ENCODE data around the gene KNL1.
"Not testable (repeated sequence)": the region's sequence is repeated elsewhere in the genome, so short reads cannot be mapped to it uniquely, and the experiment has no call there.

Gene KNL1

GRCh38 chr15:40563426-40563825 lies 30.6 kb upstream of the KNL1 start:
- H3K9me3 ChIP-seq (ENCODE audit: control insufficient read depth in 1 of 2, low read length in 2 of 2): no peaks in the 10 kb centered on the region
- H3K27me3 ChIP-seq (ENCODE audit: control insufficient read depth in 1 of 2, insufficient read depth in 2 of 2, low read length in 2 of 2): no peaks in the 10 kb centered on the region
- peak overlapping the region in 1 of 2 donors; percentile 17 for H3K4me3 ChIP-seq (ENCODE audit: low read depth in 1 of 2, low read length in 2 of 2)
- H3K36me3 ChIP-seq (ENCODE audit: control insufficient read depth in 1 of 2, insufficient read depth in 2 of 2, low read length in 2 of 2): peaks cover 0 to 6% of the 10 kb centered on the region in 2 donors
- H3K9ac ChIP-seq (ENCODE audit: low read depth in 1 of 2, low read length in 2 of 2): no peak overlapping the region
- H3K27ac ChIP-seq (ENCODE audit: low read depth, low read length): no peak overlapping the region
- peaks cover 4 to 18% of the 10 kb centered on the region in 2 donors for H3K4me1 ChIP-seq (ENCODE audit: control insufficient read depth in 1 of 2, insufficient read depth in 2 of 2, low read length in 2 of 2)

DNA sequence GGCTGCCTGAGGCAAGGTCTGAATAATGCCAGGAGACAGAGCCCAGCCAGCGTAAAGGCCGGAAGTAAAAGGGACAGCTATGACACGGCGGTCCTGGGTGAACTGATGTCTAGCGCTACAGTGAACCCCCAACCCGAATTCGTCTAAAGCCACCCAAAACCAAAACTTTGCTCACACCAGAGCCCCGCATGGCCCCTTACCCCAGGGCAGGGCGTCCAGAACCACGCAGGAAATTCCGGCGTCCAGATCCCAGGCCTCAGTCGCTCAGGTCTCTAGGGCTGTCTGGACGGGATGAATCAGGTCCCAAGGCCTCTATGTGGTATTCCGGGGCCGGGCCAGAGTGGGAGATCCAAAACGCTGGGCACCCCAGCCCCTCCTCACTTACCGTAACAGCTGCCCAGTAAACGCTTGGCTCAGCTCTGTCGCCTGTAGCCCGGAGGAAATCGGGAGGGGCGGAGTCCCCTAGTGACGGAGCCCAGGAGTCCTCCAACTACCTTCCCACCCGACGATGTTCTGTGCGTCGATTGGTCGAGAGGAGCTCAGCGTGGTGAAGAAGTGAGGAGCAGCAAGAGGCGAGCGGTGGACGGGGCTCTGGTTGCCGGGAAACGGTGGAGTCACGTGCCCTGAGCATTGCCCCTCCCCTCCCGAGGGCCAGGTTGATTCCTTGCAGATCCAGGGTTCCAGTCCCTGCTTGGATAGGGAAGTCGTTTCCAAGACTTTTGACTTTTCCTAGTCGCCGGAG lies 29.3 kb upstream of the KNL1 start, which contains the start of gene CCDC32:
Gene CCDC32, minus strand, starts transcription at position 452 of the 742 bp plus-strand sequence. CDS start 2,027 bp downstream, outside the sequence.
- peaks cover 0 to 6% of the 10 kb centered on the region in 2 donors for H3K36me3 ChIP-seq (ENCODE audit: control insufficient read depth in 1 of 2, insufficient read depth in 2 of 2, low read length in 2 of 2)
- peak within 1 kb of the TSS; percentile 80 for H3K27ac ChIP-seq (ENCODE audit: low read depth, low read length)
- no peaks in the 10 kb centered on the region for H3K9me3 ChIP-seq (ENCODE audit: control insufficient read depth in 1 of 2, low read length in 2 of 2)
- H3K4me1 ChIP-seq (ENCODE audit: control insufficient read depth in 1 of 2, insufficient read depth in 2 of 2, low read length in 2 of 2): peaks cover 4 to 24% of the 10 kb centered on the region in 2 donors
- H3K4me3 ChIP-seq (ENCODE audit: low read depth in 1 of 2, low read length in 2 of 2): peak within 1 kb of the TSS; percentile 89 to 92
- H3K27me3 ChIP-seq (ENCODE audit: control insufficient read depth in 1 of 2, insufficient read depth in 2 of 2, low read length in 2 of 2): no peaks in the 10 kb centered on the region
- H3K9ac ChIP-seq (ENCODE audit: low read depth in 1 of 2, low read length in 2 of 2): peak within 1 kb of the TSS; percentile 90 to 97

DNA sequence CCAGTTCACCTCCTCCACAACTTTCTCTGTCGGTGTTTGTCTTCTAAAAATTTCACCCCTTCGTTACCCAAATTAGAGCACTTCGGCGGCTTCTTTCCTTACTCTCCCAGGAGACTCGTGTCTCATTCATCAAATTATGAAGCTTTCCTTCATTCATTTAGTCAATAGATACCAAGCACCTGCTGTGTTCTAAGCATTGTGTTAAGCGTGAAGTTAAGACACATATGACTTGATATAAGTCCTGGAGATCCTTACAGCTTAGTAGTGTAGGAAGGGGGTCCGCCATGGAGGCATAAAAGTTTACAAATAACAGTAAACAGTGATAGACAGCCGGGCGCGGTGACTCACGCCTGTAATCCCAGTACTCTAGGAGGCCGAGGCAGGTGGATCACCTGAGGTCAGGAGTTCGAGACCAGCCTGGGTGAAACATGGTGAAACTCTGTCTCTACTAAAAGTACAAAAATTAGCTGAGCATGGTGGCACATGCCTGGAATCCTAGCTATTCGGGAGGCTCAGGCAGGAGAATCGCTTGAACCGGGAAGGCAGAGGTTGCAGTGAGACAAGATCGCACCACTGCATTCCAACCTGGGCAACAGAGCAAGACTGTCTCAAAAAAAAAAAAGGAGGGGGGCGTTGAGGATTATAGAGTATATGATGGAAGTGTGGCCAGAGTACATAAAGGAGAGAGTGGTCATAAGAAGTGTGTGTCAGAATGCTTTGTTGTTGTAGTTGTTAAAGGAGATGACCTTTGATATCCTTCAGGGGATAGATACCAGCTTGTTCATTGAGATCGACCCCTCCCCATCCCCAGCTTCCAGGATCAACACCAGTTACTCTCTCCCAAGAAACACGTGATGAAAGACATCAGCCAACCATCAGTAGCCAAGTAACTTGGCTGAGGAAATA lies 28.5 kb upstream of the KNL1 start:
- peak overlapping the region; percentile 89 to 92 for H3K4me3 ChIP-seq (ENCODE audit: low read depth in 1 of 2, low read length in 2 of 2)
- H3K27ac ChIP-seq (ENCODE audit: low read depth, low read length): peak overlapping the region; percentile 46
- peaks cover 0 to 6% of the 10 kb centered on the region in 2 donors for H3K36me3 ChIP-seq (ENCODE audit: control insufficient read depth in 1 of 2, insufficient read depth in 2 of 2, low read length in 2 of 2)
- no peaks in the 10 kb centered on the region for H3K9me3 ChIP-seq (ENCODE audit: control insufficient read depth in 1 of 2, low read length in 2 of 2)
- no peaks in the 10 kb centered on the region for H3K27me3 ChIP-seq (ENCODE audit: control insufficient read depth in 1 of 2, insufficient read depth in 2 of 2, low read length in 2 of 2)
- H3K4me1 ChIP-seq (ENCODE audit: control insufficient read depth in 1 of 2, insufficient read depth in 2 of 2, low read length in 2 of 2): peaks cover 12 to 31% of the 10 kb centered on the region in 2 donors
- H3K9ac ChIP-seq (ENCODE audit: low read depth in 1 of 2, low read length in 2 of 2): peak overlapping the region; percentile 49 to 97

DNA sequence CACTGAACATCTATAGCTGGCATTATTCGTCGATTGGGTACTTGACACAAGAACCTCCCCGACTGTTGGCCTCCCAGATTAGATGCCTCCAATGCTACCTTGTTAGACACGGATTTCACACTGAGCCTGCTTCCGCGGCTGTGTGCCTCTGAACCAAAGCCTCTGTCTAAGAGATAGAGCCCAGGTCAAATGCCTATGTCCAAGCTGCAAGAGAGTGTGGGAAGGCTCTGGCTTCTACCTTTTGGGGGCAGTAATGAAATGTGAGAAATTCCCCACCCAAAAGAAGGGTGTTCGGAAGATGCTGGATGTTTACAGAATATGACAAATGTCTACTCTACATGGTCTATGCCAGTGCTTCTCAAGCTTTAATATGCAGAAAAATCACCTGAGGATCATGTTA lies 26.9 kb upstream of the KNL1 start:
- no peaks in the 10 kb centered on the region for H3K9me3 ChIP-seq (ENCODE audit: control insufficient read depth in 1 of 2, low read length in 2 of 2)
- H3K27me3 ChIP-seq (ENCODE audit: control insufficient read depth in 1 of 2, insufficient read depth in 2 of 2, low read length in 2 of 2): no peaks in the 10 kb centered on the region
- peaks cover 14 to 32% of the 10 kb centered on the region in 2 donors for H3K4me1 ChIP-seq (ENCODE audit: control insufficient read depth in 1 of 2, insufficient read depth in 2 of 2, low read length in 2 of 2)
- H3K36me3 ChIP-seq (ENCODE audit: control insufficient read depth in 1 of 2, insufficient read depth in 2 of 2, low read length in 2 of 2): peaks cover 0 to 13% of the 10 kb centered on the region in 2 donors
- H3K27ac ChIP-seq (ENCODE audit: low read depth, low read length): no peak overlapping the region
- no peak overlapping the region for H3K9ac ChIP-seq (ENCODE audit: low read depth in 1 of 2, low read length in 2 of 2)
- no peak overlapping the region for H3K4me3 ChIP-seq (ENCODE audit: low read depth in 1 of 2, low read length in 2 of 2)

GRCh38 chr15:40569129-40569953 lies 24.7 kb upstream of the KNL1 start, which contains the start of gene RPUSD2:
Gene RPUSD2 (plus strand): TSS chr15:40569299. CDS start chr15:40569338, 39 bp downstream.
- Histone ChIP-seq H3K9me3 (ENCODE audit: control insufficient read depth in 1 of 2, low read length in 2 of 2) (no peaks in the 10 kb centered on the region), H3K27me3 (ENCODE audit: control insufficient read depth in 1 of 2, insufficient read depth in 2 of 2, low read length in 2 of 2) (no peaks in the 10 kb centered on the region), H3K4me1 (ENCODE audit: control insufficient read depth in 1 of 2, insufficient read depth in 2 of 2, low read length in 2 of 2) (peaks cover 14 to 15% of the 10 kb centered on the region in 2 donors), H3K9ac (ENCODE audit: low read depth in 1 of 2, low read length in 2 of 2) (peak within 1 kb of the TSS; percentile 70 to 78), H3K36me3 (ENCODE audit: control insufficient read depth in 1 of 2, insufficient read depth in 2 of 2, low read length in 2 of 2) (peaks cover 10 to 20% of the 10 kb centered on the region in 2 donors), H3K27ac (ENCODE audit: low read depth, low read length) (peak within 1 kb of the TSS; percentile 76), H3K4me3 (ENCODE audit: low read depth in 1 of 2, low read length in 2 of 2) (peak within 1 kb of the TSS; percentile 89 to 93)

DNA sequence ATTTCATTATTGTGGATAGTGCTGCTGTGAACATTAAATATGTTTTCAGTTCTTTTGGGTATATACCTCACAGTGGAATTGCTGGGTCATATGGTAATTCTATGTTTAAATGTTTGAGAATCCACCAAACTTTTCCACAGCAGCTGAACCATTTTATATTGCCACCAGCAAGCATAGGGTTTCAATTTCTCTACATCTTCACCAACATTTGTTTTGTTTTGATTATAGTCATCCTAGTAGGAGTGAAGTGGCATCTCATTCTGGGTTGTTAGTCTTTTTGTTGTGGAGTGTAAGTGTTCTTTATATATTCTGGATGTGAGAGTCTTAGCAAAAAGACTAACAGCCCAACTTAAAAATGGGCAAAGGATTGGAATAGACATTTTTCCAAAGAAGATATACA lies 18.9 kb upstream of the KNL1 start:
- Histone ChIP-seq H3K9ac (ENCODE audit: low read depth in 1 of 2, low read length in 2 of 2) (no peak overlapping the region), H3K27ac (ENCODE audit: low read depth, low read length) (no peak overlapping the region), H3K4me1 (ENCODE audit: control insufficient read depth in 1 of 2, insufficient read depth in 2 of 2, low read length in 2 of 2) (peaks cover 6 to 7% of the 10 kb centered on the region in 2 donors), H3K27me3 (ENCODE audit: control insufficient read depth in 1 of 2, insufficient read depth in 2 of 2, low read length in 2 of 2) (no peaks in the 10 kb centered on the region), H3K36me3 (ENCODE audit: control insufficient read depth in 1 of 2, insufficient read depth in 2 of 2, low read length in 2 of 2) (peaks cover 10 to 26% of the 10 kb centered on the region in 2 donors), H3K9me3 (ENCODE audit: control insufficient read depth in 1 of 2, low read length in 2 of 2) (no peaks in the 10 kb centered on the region), H3K4me3 (ENCODE audit: low read depth in 1 of 2, low read length in 2 of 2) (no peak overlapping the region)

DNA sequence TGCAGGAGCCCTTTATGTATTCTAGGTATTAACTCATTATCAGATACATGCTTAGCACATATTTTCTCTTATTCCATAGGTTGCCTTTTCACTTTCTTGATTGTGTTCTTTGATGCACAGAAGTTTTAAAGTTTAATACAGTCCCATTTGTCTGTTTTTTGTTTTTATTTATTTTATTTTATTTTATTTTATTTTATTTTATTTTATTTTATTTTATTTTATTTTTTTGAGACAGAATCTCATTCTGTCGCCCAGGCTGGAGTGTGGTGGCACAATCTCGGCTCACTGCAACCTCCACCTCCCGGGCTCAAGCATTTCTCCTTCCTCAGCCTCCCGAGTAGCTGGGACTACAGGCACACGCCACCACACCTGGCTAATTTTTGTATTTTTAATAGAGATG lies 17.1 kb upstream of the KNL1 start:
- H3K4me1 ChIP-seq (ENCODE audit: control insufficient read depth in 1 of 2, insufficient read depth in 2 of 2, low read length in 2 of 2); H3K9ac ChIP-seq (ENCODE audit: low read depth in 1 of 2, low read length in 2 of 2); H3K27me3 ChIP-seq (ENCODE audit: control insufficient read depth in 1 of 2, insufficient read depth in 2 of 2, low read length in 2 of 2); H3K27ac ChIP-seq (ENCODE audit: low read depth, low read length); H3K9me3 ChIP-seq (ENCODE audit: control insufficient read depth in 1 of 2, low read length in 2 of 2); H3K4me3 ChIP-seq (ENCODE audit: low read depth in 1 of 2, low read length in 2 of 2): not testable (repeated sequence)
- H3K36me3 ChIP-seq (ENCODE audit: control insufficient read depth in 1 of 2, insufficient read depth in 2 of 2, low read length in 2 of 2): peaks cover 10 to 19% of the 10 kb centered on the region in 2 donors

DNA sequence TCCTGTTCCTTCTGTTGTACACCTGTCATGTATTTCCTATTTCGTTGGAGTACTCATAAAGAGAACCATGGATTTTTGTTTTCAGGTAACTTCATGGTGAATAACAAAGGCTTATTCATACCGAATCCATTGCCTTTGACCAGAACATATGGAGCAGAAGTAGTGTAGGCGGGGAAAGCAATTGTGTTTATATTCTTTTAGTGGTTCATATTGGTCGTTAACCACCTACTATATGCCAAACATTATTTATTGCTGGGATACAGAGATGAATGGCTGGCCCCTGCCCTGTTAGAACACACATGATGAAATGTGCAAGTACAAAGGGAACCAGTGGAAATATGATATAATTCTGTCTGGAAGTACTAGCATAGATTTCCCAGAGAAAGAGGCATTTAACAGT lies 15.2 kb upstream of the KNL1 start:
- Histone ChIP-seq H3K9me3 (ENCODE audit: control insufficient read depth in 1 of 2, low read length in 2 of 2) (peaks cover 0 to 4% of the 10 kb centered on the region in 2 donors), H3K9ac (ENCODE audit: low read depth in 1 of 2, low read length in 2 of 2) (no peak overlapping the region), H3K27me3 (ENCODE audit: control insufficient read depth in 1 of 2, insufficient read depth in 2 of 2, low read length in 2 of 2) (no peaks in the 10 kb centered on the region), H3K4me3 (ENCODE audit: low read depth in 1 of 2, low read length in 2 of 2) (no peak overlapping the region), H3K27ac (ENCODE audit: low read depth, low read length) (no peak overlapping the region), H3K4me1 (ENCODE audit: control insufficient read depth in 1 of 2, insufficient read depth in 2 of 2, low read length in 2 of 2) (no peaks in the 10 kb centered on the region), H3K36me3 (ENCODE audit: control insufficient read depth in 1 of 2, insufficient read depth in 2 of 2, low read length in 2 of 2) (peaks cover 3 to 10% of the 10 kb centered on the region in 2 donors)

- not testable (repeated sequence) for H3K27me3 ChIP-seq (ENCODE audit: control insufficient read depth in 1 of 2, insufficient read depth in 2 of 2, low read length in 2 of 2)
Measured at GRCh38 chr15:40581796-40582195, 12.3 kb upstream of the KNL1 start.

More at GRCh38 chr15:40581796-40582195, 12.3 kb upstream of the KNL1 start:
- H3K27ac ChIP-seq (ENCODE audit: low read depth, low read length); H3K4me1 ChIP-seq (ENCODE audit: control insufficient read depth in 1 of 2, insufficient read depth in 2 of 2, low read length in 2 of 2); H3K9me3 ChIP-seq (ENCODE audit: control insufficient read depth in 1 of 2, low read length in 2 of 2); H3K9ac ChIP-seq (ENCODE audit: low read depth in 1 of 2, low read length in 2 of 2); H3K36me3 ChIP-seq (ENCODE audit: control insufficient read depth in 1 of 2, insufficient read depth in 2 of 2, low read length in 2 of 2); H3K4me3 ChIP-seq (ENCODE audit: low read depth in 1 of 2, low read length in 2 of 2): not testable (repeated sequence)

All from duodenal mucosa (tissue), 2 donors.